ENCODE measurements around the gene COX20. TPM values are rescaled to one million over a fixed set of nuclear protein-coding genes. Genes with fewer than 3 reads are reported as not detected.

COX20 gene
- total and polyA plus RNA-seq, 2 of the 8 experiments (the other 6 are each of a cell fraction or from before 2014, with no cell fraction given): 17.5 to 28.8 TPM

GRCh38 chr1:244850896-244851295 lies 15.4 kb downstream of the COX20 start:
- peaks cover 0 to 3% of the 10 kb centered on the region in 2 experiments for H4K20me1 ChIP-seq (replicated peaks in 1 of 2; ENCODE audit: control insufficient read depth in 1 of 2, insufficient read depth in 2 of 2, low read length in 2 of 2)
- no peak overlapping the region for H2AK5ac ChIP-seq (ENCODE audit: low read depth, low read length)
- no peak overlapping the region for H2BK5ac ChIP-seq (ENCODE audit: low read depth, low read length)
- no peak overlapping the region for H3K4me3 ChIP-seq (ENCODE audit: extremely low read depth in 1 of 4, insufficient read depth in 2 of 4, low read depth in 3 of 4, low read length in 4 of 4)
- H2AFZ ChIP-seq (ENCODE audit: low read length): no peak overlapping the region
- H2BK20ac ChIP-seq (ENCODE audit: low read length): no peak overlapping the region
- H3K4me1 ChIP-seq (replicated peaks in 1 of 4; ENCODE audit: control insufficient read depth in 3 of 4, insufficient read depth in 4 of 4, low read length in 3 of 4): no peaks in the 10 kb centered on the region
- H4K5ac ChIP-seq (ENCODE audit: insufficient read length, low read depth, low read length): no peak overlapping the region
- DNase-seq (ENCODE audit: low read depth in 1 of 2, low spot score in 2 of 2) (no peak), FAIRE-seq (no peak)
- no peak overlapping the region for H2BK12ac ChIP-seq (ENCODE audit: low read depth, low read length)
- no peak overlapping the region for H3K4ac ChIP-seq (replicated peaks; ENCODE audit: insufficient read length, low read depth, low read length)
- no peak overlapping the region for H3K4me2 ChIP-seq (ENCODE audit: insufficient read depth in 1 of 2, low read depth in 2 of 2, low read length in 2 of 2)
- no peaks in the 10 kb centered on the region for H3K9me3 ChIP-seq (ENCODE audit: insufficient read depth in 2 of 2, low read depth in 1 of 2, low read length in 1 of 2)
- H3K36me3 ChIP-seq (ENCODE audit: control insufficient read depth in 2 of 4, insufficient read depth in 4 of 4, low read length in 3 of 4): peaks cover 13 to 100% (median 60%) of the 10 kb centered on the region in 4 experiments
- peaks cover 0 to 38% of the 10 kb centered on the region in 2 experiments; a peak in 2 of 4 replicates for H3K79me2 ChIP-seq (ENCODE audit: control insufficient read depth in 1 of 2, insufficient read depth in 2 of 2, low read length in 2 of 2)
- no peak overlapping the region for H3K9ac ChIP-seq (replicated peaks in 1 of 4; ENCODE audit: extremely low read depth in 1 of 4, low read depth in 3 of 4, low read length in 3 of 4)
- no peak overlapping the region for H4K91ac ChIP-seq (replicated peaks; ENCODE audit: insufficient read length, low read length)
- H3K79me1 ChIP-seq (ENCODE audit: low read depth, low read length): no peaks in the 10 kb centered on the region
- H2BK120ac ChIP-seq (replicated peaks; ENCODE audit: low read depth, low read length): no peak overlapping the region
- H2BK15ac ChIP-seq (ENCODE audit: low read length): no peak overlapping the region
- H3K27me3 ChIP-seq (replicated peaks in 1 of 4; ENCODE audit: control insufficient read depth in 3 of 4, extremely low read depth in 1 of 4, insufficient read depth in 3 of 4, low read length in 3 of 4): no peaks in the 10 kb centered on the region
- TF ChIP-seq POLR2A (IDR thresholded peaks at IDR 0.05; ENCODE audit: control extremely low read depth in 1 of 2, low read depth in 2 of 2, low read length in 2 of 2) (0 out of 3 replicates have a peak, but pooled peaks of 1 of the 2 experiments have one; percentile 18), CBX8 (IDR thresholded peaks at IDR 0.05; ENCODE audit: borderline replicate concordance, low read depth, low read length) (no peak), CEBPB (IDR thresholded peaks at IDR 0.05; ENCODE audit: low read depth, low read length) (no peak), TAF7 (optimal IDR thresholded peaks at IDR 0.05; ENCODE audit: borderline replicate concordance, low read depth, low read length) (no peak), GABPA (IDR thresholded peaks at IDR 0.05; ENCODE audit: borderline replicate concordance, insufficient read depth, low read length) (no peak), FOSL1 (IDR thresholded peaks at IDR 0.05; ENCODE audit: insufficient read depth, low read depth, low read length) (no peak), JUN (IDR thresholded peaks at IDR 0.05; ENCODE audit: low read depth, low read length) (no peak)
- TF ChIP-seq, protein P1, sequence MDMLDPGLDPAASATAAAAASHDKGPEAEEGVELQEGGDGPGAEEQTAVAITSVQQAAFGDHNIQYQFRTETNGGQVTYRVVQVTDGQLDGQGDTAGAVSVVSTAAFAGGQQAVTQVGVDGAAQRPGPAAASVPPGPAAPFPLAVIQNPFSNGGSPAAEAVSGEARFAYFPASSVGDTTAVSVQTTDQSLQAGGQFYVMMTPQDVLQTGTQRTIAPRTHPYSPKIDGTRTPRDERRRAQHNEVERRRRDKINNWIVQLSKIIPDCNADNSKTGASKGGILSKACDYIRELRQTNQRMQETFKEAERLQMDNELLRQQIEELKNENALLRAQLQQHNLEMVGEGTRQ (IDR thresholded peaks at IDR 0.05; ENCODE audit: low read length): no peak
- POLR2A ChIA-PET (ENCODE audit: partially characterized antibody): interaction anchor here (1.2 to 29.6 kb wide), 6 partner anchors 11 to 142 kb away, joined by 3 to 677 read pairs (median 3); partner anchors contain the start of genes COX20 and HNRNPU
- no peak overlapping the region for H3K56ac ChIP-seq (replicated peaks; ENCODE audit: insufficient read length, low read depth, low read length)
- H3K14ac ChIP-seq (ENCODE audit: insufficient read length): no peak overlapping the region
- no peaks in the 10 kb centered on the region for H3K23me2 ChIP-seq (ENCODE audit: low read depth, low read length)
- 82% methylated on average over 2 of the region's 2 CpGs; no CpG with 5 or more reads in 1 of the 2 experiments for WGBS, 2 experiments (ENCODE audit: extremely low coverage in 1 of 2, insufficient coverage in 1 of 2, insufficient read length in 1 of 2, insufficient replicate concordance in 2 of 2, low coverage in 1 of 2, low lambda C conversion rate in 2 of 2, missing lambda C conversion rate in 1 of 2)
- H3K18ac ChIP-seq (ENCODE audit: extremely low read depth, low read length): no peak overlapping the region
- no peak overlapping the region for H3K23ac ChIP-seq (ENCODE audit: insufficient read length)
- no peak overlapping the region for H4K8ac ChIP-seq (ENCODE audit: extremely low read depth, insufficient read depth, low read length)
- CTCF ChIA-PET (ENCODE audit: partially characterized antibody): interaction anchor here (0.8 to 1.9 kb wide), 2 partner anchors 9 to 191 kb away, joined by 4 to 11 read pairs; no protein-coding TSS in a partner anchor
- no peak overlapping the region for H3K27ac ChIP-seq (ENCODE audit: low read depth, low read length)

All from H1 (cell line).